ENCODE measurements around the gene ZBP1. TPM values are rescaled to one million over a fixed set of nuclear protein-coding genes. Genes with fewer than 3 reads are reported as not detected.

Gene ZBP1
- total and polyA plus RNA-seq, 5 donors from 2014 or later = 12.4 to 67.0 (median 24.8) TPM

- Histone ChIP-seq H3K36me3 (ENCODE audit: control insufficient read depth, insufficient read depth, low read length) (no peaks in the 10 kb centered on the region), H3K27ac (ENCODE audit: insufficient read depth, low read length, poor library complexity, severe bottlenecking) (no peak overlapping the region), H3K27me3 (ENCODE audit: control insufficient read depth, insufficient read depth, low read length) (peaks cover 2% of the 10 kb centered on the region), H3K4me1 (ENCODE audit: control insufficient read depth, insufficient read depth, low read length, poor library complexity, severe bottlenecking) (no peaks in the 10 kb centered on the region), H3K4me3 (ENCODE audit: low read depth, low read length) (no peak overlapping the region), H3K9me3 (ENCODE audit: control insufficient read depth in 2 of 2, low read length in 2 of 2) (no peaks in the 10 kb centered on the region)
- Mint-ChIP-seq H3K27me3 (peaks cover 2% of the 10 kb centered on the region), H3K27ac (no peak overlapping the region), H3K4me3 (no peak overlapping the region), H3K9me3 (no peaks in the 10 kb centered on the region), H3K4me1 (no peaks in the 10 kb centered on the region), H3K36me3 (no peaks in the 10 kb centered on the region)
- ATAC-seq (ENCODE audit: low read depth in 2 of 2) = no peak
- DNase-seq = no peak
Measured at GRCh38 chr20:57559289-57559634, 61.0 kb downstream of the ZBP1 start.

- Histone ChIP-seq H3K27ac (ENCODE audit: insufficient read depth, low read length, poor library complexity, severe bottlenecking) (no peak overlapping the region), H3K4me1 (ENCODE audit: control insufficient read depth, insufficient read depth, low read length, poor library complexity, severe bottlenecking) (no peaks in the 10 kb centered on the region), H3K27me3 (ENCODE audit: control insufficient read depth, insufficient read depth, low read length) (peaks cover 2% of the 10 kb centered on the region), H3K36me3 (ENCODE audit: control insufficient read depth, insufficient read depth, low read length) (no peaks in the 10 kb centered on the region), H3K4me3 (ENCODE audit: low read depth, low read length) (no peak overlapping the region), H3K9me3 (ENCODE audit: control insufficient read depth in 2 of 2, low read length in 2 of 2) (no peaks in the 10 kb centered on the region)
- no peaks in the 10 kb centered on the region for H3K36me3 Mint-ChIP-seq
- ATAC-seq (ENCODE audit: low read depth in 2 of 2) = no peak
- H3K4me3 Mint-ChIP-seq = no peak overlapping the region
- no peaks in the 10 kb centered on the region for H3K4me1 Mint-ChIP-seq
- DNase-seq = no peak
- peaks cover 7% of the 10 kb centered on the region for H3K27me3 Mint-ChIP-seq
- H3K9me3 Mint-ChIP-seq = peaks cover 0 to 2% (median 0%) of the 10 kb centered on the region in 7 donors
- no peak overlapping the region for H3K27ac Mint-ChIP-seq
Measured at GRCh38 chr20:57558614-57559288, 61.5 kb downstream of the ZBP1 start.

- no peak for ATAC-seq (ENCODE audit: low read depth in 2 of 2)
- no peaks in the 10 kb centered on the region for H3K36me3 ChIP-seq (ENCODE audit: control insufficient read depth, insufficient read depth, low read length)
- peaks cover 2% of the 10 kb centered on the region for H3K27me3 ChIP-seq (ENCODE audit: control insufficient read depth, insufficient read depth, low read length)
- Mint-ChIP-seq H3K27ac (no peak overlapping the region), H3K36me3 (no peaks in the 10 kb centered on the region), H3K27me3 (peaks cover 7% of the 10 kb centered on the region), H3K4me3 (no peak overlapping the region), H3K4me1 (no peaks in the 10 kb centered on the region), H3K9me3 (peaks cover 0 to 2% (median 0%) of the 10 kb centered on the region in 7 donors)
- H3K4me1 ChIP-seq (ENCODE audit: control insufficient read depth, insufficient read depth, low read length, poor library complexity, severe bottlenecking) = no peaks in the 10 kb centered on the region
- no peak overlapping the region for H3K4me3 ChIP-seq (ENCODE audit: low read depth, low read length)
- no peak for DNase-seq
- H3K27ac ChIP-seq (ENCODE audit: insufficient read depth, low read length, poor library complexity, severe bottlenecking) = no peak overlapping the region
- H3K9me3 ChIP-seq (ENCODE audit: control insufficient read depth in 2 of 2, low read length in 2 of 2) = no peaks in the 10 kb centered on the region
Measured at GRCh38 chr20:57557926-57558613, 62.2 kb downstream of the ZBP1 start.

- Mint-ChIP-seq H3K27me3 (peaks cover 7% of the 10 kb centered on the region), H3K4me1 (no peaks in the 10 kb centered on the region), H3K36me3 (no peaks in the 10 kb centered on the region), H3K27ac (no peak overlapping the region), H3K4me3 (no peak overlapping the region), H3K9me3 (peaks cover 0 to 2% (median 0%) of the 10 kb centered on the region in 7 donors)
- no peak overlapping the region for H3K27ac ChIP-seq (ENCODE audit: insufficient read depth, low read length, poor library complexity, severe bottlenecking)
- H3K27me3 ChIP-seq (ENCODE audit: control insufficient read depth, insufficient read depth, low read length) = peaks cover 2% of the 10 kb centered on the region
- H3K36me3 ChIP-seq (ENCODE audit: control insufficient read depth, insufficient read depth, low read length) = no peaks in the 10 kb centered on the region
- no peak overlapping the region for H3K4me3 ChIP-seq (ENCODE audit: low read depth, low read length)
- no peaks in the 10 kb centered on the region for H3K4me1 ChIP-seq (ENCODE audit: control insufficient read depth, insufficient read depth, low read length, poor library complexity, severe bottlenecking)
- H3K9me3 ChIP-seq (ENCODE audit: control insufficient read depth in 2 of 2, low read length in 2 of 2) = no peaks in the 10 kb centered on the region
- ATAC-seq (ENCODE audit: low read depth in 2 of 2) = no peak
- no peak for DNase-seq
Measured at GRCh38 chr20:57556980-57557274, 63.3 kb downstream of the ZBP1 start.

GRCh38 chr20:57555457-57556184, 64.6 kb downstream of the ZBP1 start:
- H3K27ac ChIP-seq (ENCODE audit: insufficient read depth, low read length, poor library complexity, severe bottlenecking) = no peak overlapping the region
- no peak overlapping the region for H3K4me3 ChIP-seq (ENCODE audit: low read depth, low read length)
- H3K36me3 ChIP-seq (ENCODE audit: control insufficient read depth, insufficient read depth, low read length) = no peaks in the 10 kb centered on the region
- no peaks in the 10 kb centered on the region for H3K4me1 ChIP-seq (ENCODE audit: control insufficient read depth, insufficient read depth, low read length, poor library complexity, severe bottlenecking)
- H3K9me3 ChIP-seq (ENCODE audit: control insufficient read depth in 2 of 2, low read length in 2 of 2) = no peaks in the 10 kb centered on the region
- no peak for DNase-seq
- Mint-ChIP-seq H3K4me3 (no peak overlapping the region), H3K27ac (no peak overlapping the region), H3K27me3 (peaks cover 7% of the 10 kb centered on the region), H3K9me3 (peaks cover 0 to 2% (median 0%) of the 10 kb centered on the region in 7 donors), H3K36me3 (no peaks in the 10 kb centered on the region), H3K4me1 (no peaks in the 10 kb centered on the region)
- no peak for ATAC-seq (ENCODE audit: low read depth in 2 of 2)
- peaks cover 2% of the 10 kb centered on the region for H3K27me3 ChIP-seq (ENCODE audit: control insufficient read depth, insufficient read depth, low read length)

Other genes starting within 250 kb of the ZBP1 start
- gene RBM38, start 229.0 kb downstream of the ZBP1 start, total RNA-seq = 322 TPM
- gene RBM38, start 229.0 kb downstream of the ZBP1 start, polyA plus RNA-seq = 100 to 1,000 TPM in 2 of 4 donors, 10 to 100 TPM in 2; 71.9 to 163 (median 102) TPM
- gene CTCFL, start 95.3 kb downstream of the ZBP1 start, total RNA-seq = not detected
- not detected for gene CTCFL, start 95.3 kb downstream of the ZBP1 start, polyA plus RNA-seq
- not detected for gene PCK1, start 59.3 kb downstream of the ZBP1 start, total RNA-seq
- gene PCK1, start 59.3 kb downstream of the ZBP1 start, polyA plus RNA-seq = not detected
- gene PMEPA1, start 89.6 kb upstream of the ZBP1 start, total RNA-seq = 4.0 TPM
- 1 to 10 TPM in 1 of 4 donors, under 1 TPM in 3; 0.36 to 1.1 (median 0.62) TPM for gene PMEPA1, start 89.6 kb upstream of the ZBP1 start, polyA plus RNA-seq

All from CD4-positive, CD25-positive, alpha-beta regulatory T cell (primary cell).